K562 (cell line): ENCODE data around the gene TTLL8. TPM values are rescaled to one million over a fixed set of nuclear protein-coding genes. Genes with fewer than 3 reads are reported as not detected.

Experiments
- CBFB ChIP-seq: sonication (generic); formaldehyde crosslinking; IDR thresholded peaks from 2 replicates; pipeline ENCODE4 v1.4.0; 2020; ENCODE audit warnings: mild to moderate bottlenecking, missing genetic modification reagents
- CBX5 ChIP-seq: IDR thresholded peaks from 2 replicates; pipeline ENCODE4 v1.6.1; 2014; ENCODE audit warnings: low read depth, borderline replicate concordance
- ILK ChIP-seq: fragments of 450-650 bp; IDR thresholded peaks from 2 replicates; pipeline ENCODE4 v1.6.1; 2016; ENCODE audit warnings: missing genetic modification characterization, low read depth, mild to moderate bottlenecking, missing compliant biosample characterization, moderate library complexity, borderline replicate concordance
- RAD21 ChIP-seq, 2 experiments: fragments of 250-450 bp in 1 of 2; fragments of 450-650 bp in 1 of 2; sonication (Bioruptor Pico) in 1 of 2; formaldehyde crosslinking in 1 of 2; IDR thresholded peaks in 1 of 2; conservative IDR thresholded peaks in 1 of 2; 2 replicates each; pipeline versions ENCODE4 v1.4.0 to v1.8.0; 2020 to 2022; ENCODE audit warnings: mild to moderate bottlenecking in 2 of 2, moderate library complexity in 1 of 2
- SMAD4 ChIP-seq: fragments of 250-450 bp; sonication (Bioruptor Pico); conservative IDR thresholded peaks from 2 replicates; pipeline ENCODE4 v1.8.0; 2021; ENCODE audit warnings: inconsistent platforms, mild to moderate bottlenecking, moderate library complexity
- SMARCB1 ChIP-seq: IDR thresholded peaks from 2 replicates; pipeline ENCODE4 v1.6.1; 2011; ENCODE audit warnings: improper control_type of control experiment, low read depth; ENCODE audit not compliant: insufficient read length
- TAF7 ChIP-seq: fragments of 450-650 bp; IDR thresholded peaks from 2 replicates; pipeline ENCODE4 v1.6.1; 2016; ENCODE audit warnings: missing genetic modification characterization, missing compliant biosample characterization
- TRIM24 ChIP-seq, 2 experiments: fragments of 450-650 bp; IDR thresholded peaks; 2 replicates each; pipeline ENCODE4 v1.6.1; 2016
- polyA plus RNA-seq, 8 experiments: library from polyadenylated mRNA; depleted of rRNA in 4 of 8; stranded (reverse) in 5 of 8; unstranded in 3 of 8; fragments of >200 nt; fragmentation: Nextera tagmentation in 2 of 8; fragmentation: Illumina TruSeq in 1 of 8; extraction: Ambion mirVana in 2 of 8; extraction: Trizol in 1 of 8; gene quantifications; 2 replicates each; pipeline versions ENCODE4 v1.2.1 to v1.2.3, GENCODE V29; 2011 to 2014; ENCODE audit warnings: inconsistent platforms in 1 of 8, missing spikeins in 1 of 8
- total RNA-seq, 7 experiments: library from RNA; depleted of rRNA in 6 of 7; stranded (reverse); fragments of >200 nt in 6 of 7; fragmentation: Illumina TruSeq in 2 of 7; extraction: Trizol in 2 of 7; gene quantifications; 2 replicates each; pipeline versions ENCODE4 v1.2.1 to v1.2.3, GENCODE V29; 2011 to 2021; ENCODE audit warnings: low replicate concordance in 1 of 7
- TF ChIP-seq, protein P1 (sequence below), 2 experiments: fragments of 450-650 bp; formaldehyde crosslinking in 1 of 2; IDR thresholded peaks; 2 replicates each; pipeline versions ENCODE4 v1.4.0 to v1.6.1; 2014 to 2020; ENCODE audit warnings: mild to moderate bottlenecking in 2 of 2, borderline replicate concordance in 1 of 2, low read depth in 1 of 2
- TF ChIP-seq, protein P2 (sequence below), 2 experiments: IDR thresholded peaks; 2 replicates each; pipeline ENCODE4 v1.6.1; 2012; ENCODE audit warnings: improper control_type of control experiment in 2 of 2, low read depth in 2 of 2, low read length in 2 of 2, borderline replicate concordance in 1 of 2
- TF ChIP-seq, protein P3 (sequence below): fragments of 250-450 bp; sonication (Bioruptor Pico); IDR thresholded peaks from 2 replicates; pipeline ENCODE4 v1.5.0; 2020; ENCODE audit warnings: mild to moderate bottlenecking
- TF ChIP-seq, protein P4 (sequence below): fragments of 250-450 bp; sonication (Bioruptor Pico); IDR thresholded peaks from 2 replicates; pipeline ENCODE4 v1.8.0; 2021; ENCODE audit warnings: moderate library complexity, mild to moderate bottlenecking, inconsistent platforms

TTLL8 gene
- total and polyA plus RNA-seq, 9 of the 15 experiments (the other 6 are each of a cell fraction or from before 2014, with no cell fraction given): not detected

DNA sequence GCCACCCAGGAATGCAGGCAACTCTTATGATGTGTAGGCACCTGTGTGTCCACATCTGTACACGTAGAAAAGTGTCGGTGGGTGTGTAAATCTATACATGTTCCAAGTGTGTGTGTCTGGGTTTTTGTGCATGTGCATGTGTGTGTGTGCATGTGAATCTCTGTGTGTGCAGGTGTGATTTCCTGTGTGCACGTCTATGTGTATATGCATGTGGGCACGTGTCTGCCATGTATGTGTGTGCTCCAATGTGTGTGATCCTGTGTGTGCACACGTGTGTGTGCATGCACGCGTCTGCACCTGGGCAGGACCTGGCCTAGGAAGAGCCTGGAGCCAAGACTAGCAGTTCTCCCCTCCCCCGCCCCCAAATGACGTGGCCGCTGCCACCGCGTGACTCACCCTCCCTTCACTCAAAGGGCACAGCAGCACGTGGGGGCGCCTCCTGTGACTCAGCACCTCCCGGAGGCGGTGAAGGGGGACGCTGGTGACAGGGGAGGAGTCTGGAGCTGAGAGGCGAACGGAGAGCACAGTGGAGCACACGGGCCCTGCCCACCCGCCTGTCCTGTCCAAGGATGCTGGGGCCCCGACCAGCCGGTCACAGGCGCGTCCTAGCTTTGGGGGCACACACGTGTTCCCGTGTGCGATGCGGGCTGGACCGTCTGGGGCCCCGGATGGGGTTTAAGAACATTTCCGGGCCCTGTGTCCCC lies 87.4 kb downstream of the TTLL8 start (continued):
- TF ChIP-seq, protein P1, sequence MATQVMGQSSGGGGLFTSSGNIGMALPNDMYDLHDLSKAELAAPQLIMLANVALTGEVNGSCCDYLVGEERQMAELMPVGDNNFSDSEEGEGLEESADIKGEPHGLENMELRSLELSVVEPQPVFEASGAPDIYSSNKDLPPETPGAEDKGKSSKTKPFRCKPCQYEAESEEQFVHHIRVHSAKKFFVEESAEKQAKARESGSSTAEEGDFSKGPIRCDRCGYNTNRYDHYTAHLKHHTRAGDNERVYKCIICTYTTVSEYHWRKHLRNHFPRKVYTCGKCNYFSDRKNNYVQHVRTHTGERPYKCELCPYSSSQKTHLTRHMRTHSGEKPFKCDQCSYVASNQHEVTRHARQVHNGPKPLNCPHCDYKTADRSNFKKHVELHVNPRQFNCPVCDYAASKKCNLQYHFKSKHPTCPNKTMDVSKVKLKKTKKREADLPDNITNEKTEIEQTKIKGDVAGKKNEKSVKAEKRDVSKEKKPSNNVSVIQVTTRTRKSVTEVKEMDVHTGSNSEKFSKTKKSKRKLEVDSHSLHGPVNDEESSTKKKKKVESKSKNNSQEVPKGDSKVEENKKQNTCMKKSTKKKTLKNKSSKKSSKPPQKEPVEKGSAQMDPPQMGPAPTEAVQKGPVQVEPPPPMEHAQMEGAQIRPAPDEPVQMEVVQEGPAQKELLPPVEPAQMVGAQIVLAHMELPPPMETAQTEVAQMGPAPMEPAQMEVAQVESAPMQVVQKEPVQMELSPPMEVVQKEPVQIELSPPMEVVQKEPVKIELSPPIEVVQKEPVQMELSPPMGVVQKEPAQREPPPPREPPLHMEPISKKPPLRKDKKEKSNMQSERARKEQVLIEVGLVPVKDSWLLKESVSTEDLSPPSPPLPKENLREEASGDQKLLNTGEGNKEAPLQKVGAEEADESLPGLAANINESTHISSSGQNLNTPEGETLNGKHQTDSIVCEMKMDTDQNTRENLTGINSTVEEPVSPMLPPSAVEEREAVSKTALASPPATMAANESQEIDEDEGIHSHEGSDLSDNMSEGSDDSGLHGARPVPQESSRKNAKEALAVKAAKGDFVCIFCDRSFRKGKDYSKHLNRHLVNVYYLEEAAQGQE (IDR thresholded peaks at IDR 0.05; ENCODE audit: borderline replicate concordance): peak; percentile 74
- TF ChIP-seq, protein P1 (CRISPR knock-in tag; IDR thresholded peaks at IDR 0.05; ENCODE audit: low read depth): no peak
- TF ChIP-seq SMARCB1 (no peak), CBX5 (no peak), TRIM24 (IDR thresholded peaks at IDR 0.05) (peak; percentile 24 to 63; a peak in 3 of 4 replicates), SMAD4 (CRISPR knock-in tag) (no peak), TAF7 (tag) (no peak), CBFB (CRISPR knock-in tag) (no peak), ILK (no peak), RAD21 (CRISPR knock-in tag; conservative IDR thresholded peaks at IDR 0.05 in 1 of 2, IDR thresholded peaks at IDR 0.05 in 1 of 2) (0 out of 4 replicates have a peak, but pooled peaks of 1 of the 2 experiments have one; percentile 11)
- TF ChIP-seq, protein P2, sequence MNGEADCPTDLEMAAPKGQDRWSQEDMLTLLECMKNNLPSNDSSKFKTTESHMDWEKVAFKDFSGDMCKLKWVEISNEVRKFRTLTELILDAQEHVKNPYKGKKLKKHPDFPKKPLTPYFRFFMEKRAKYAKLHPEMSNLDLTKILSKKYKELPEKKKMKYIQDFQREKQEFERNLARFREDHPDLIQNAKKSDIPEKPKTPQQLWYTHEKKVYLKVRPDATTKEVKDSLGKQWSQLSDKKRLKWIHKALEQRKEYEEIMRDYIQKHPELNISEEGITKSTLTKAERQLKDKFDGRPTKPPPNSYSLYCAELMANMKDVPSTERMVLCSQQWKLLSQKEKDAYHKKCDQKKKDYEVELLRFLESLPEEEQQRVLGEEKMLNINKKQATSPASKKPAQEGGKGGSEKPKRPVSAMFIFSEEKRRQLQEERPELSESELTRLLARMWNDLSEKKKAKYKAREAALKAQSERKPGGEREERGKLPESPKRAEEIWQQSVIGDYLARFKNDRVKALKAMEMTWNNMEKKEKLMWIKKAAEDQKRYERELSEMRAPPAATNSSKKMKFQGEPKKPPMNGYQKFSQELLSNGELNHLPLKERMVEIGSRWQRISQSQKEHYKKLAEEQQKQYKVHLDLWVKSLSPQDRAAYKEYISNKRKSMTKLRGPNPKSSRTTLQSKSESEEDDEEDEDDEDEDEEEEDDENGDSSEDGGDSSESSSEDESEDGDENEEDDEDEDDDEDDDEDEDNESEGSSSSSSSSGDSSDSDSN (IDR thresholded peaks at IDR 0.05; ENCODE audit: borderline replicate concordance in 1 of 2, low read depth in 2 of 2, low read length in 2 of 2): no peak
- TF ChIP-seq, protein P3, sequence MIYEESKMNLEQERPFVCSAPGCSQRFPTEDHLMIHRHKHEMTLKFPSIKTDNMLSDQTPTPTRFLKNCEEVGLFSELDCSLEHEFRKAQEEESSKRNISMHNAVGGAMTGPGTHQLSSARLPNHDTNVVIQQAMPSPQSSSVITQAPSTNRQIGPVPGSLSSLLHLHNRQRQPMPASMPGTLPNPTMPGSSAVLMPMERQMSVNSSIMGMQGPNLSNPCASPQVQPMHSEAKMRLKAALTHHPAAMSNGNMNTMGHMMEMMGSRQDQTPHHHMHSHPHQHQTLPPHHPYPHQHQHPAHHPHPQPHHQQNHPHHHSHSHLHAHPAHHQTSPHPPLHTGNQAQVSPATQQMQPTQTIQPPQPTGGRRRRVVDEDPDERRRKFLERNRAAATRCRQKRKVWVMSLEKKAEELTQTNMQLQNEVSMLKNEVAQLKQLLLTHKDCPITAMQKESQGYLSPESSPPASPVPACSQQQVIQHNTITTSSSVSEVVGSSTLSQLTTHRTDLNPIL (CRISPR knock-in tag): no peak
- TF ChIP-seq, protein P4, sequence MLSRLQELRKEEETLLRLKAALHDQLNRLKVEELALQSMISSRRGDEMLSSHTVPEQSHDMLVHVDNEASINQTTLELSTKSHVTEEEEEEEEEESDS (CRISPR knock-in tag): no peak
